Thyroid gland (tissue), 4 donors: Measurements from ENCODE around the gene JPT2. TPM values are rescaled to one million over a fixed set of nuclear protein-coding genes. Genes with fewer than 3 reads are reported as not detected.

Experiments
- DNase-seq, 2 donors: peaks; one replicate each; pipeline ENCODE4 v3.0.0-alpha.2; 2019
- H3K27ac ChIP-seq, 3 donors: fragments of 200-600 bp; sonication (generic); 1 replicate in 2 of 3; 2 replicates in 1 of 3; pipeline ENCODE4 v1.5.1; 2016 to 2019; ENCODE audit warnings: mild to moderate bottlenecking in 1 of 3, moderate library complexity in 1 of 3
- H3K27me3 ChIP-seq: fragments of 200-600 bp; sonication (generic); one replicate; pipeline ENCODE4 v1.5.1; 2019
- H3K36me3 ChIP-seq, 2 donors: fragments of 200-600 bp; sonication (generic); one replicate each; pipeline ENCODE4 v1.5.1; 2016 to 2019
- H3K4me1 ChIP-seq, 2 donors: fragments of 200-600 bp; sonication (generic); one replicate each; pipeline ENCODE4 v1.5.1; 2017 to 2019
- H3K4me3 ChIP-seq, 3 donors: fragments of 200-600 bp; sonication (generic); replicated peaks in 1 of 3; 1 replicate in 2 of 3; 2 replicates in 1 of 3; pipeline ENCODE4 v1.5.1; 2016; ENCODE audit warnings: mild to moderate bottlenecking in 1 of 3
- H3K9me3 ChIP-seq: fragments of 200-600 bp; sonication (generic); one replicate; pipeline ENCODE4 v1.5.1; 2017
- CTCF ChIP-seq, 6 experiments: fragments of 200-600 bp in 3 of 6; fragments of 450-650 bp in 3 of 6; sonication (generic) in 3 of 6; IDR thresholded peaks; one replicate each; pipeline ENCODE4 v1.5.1; 2016 to 2019; ENCODE audit warnings: antibody characterized with exemption in 6 of 6, mild to moderate bottlenecking in 2 of 6, inconsistent platforms in 1 of 6, moderate library complexity in 1 of 6
- POLR2A ChIP-seq, 2 donors: fragments of 450-650 bp; IDR thresholded peaks; one replicate each; pipeline ENCODE4 v1.6.1; 2017; ENCODE audit warnings: antibody characterized with exemption in 2 of 2, mild to moderate bottlenecking in 2 of 2, moderate library complexity in 1 of 2
- WGBS, 2 donors: methylation state at CpG; one replicate each; pipeline ENCODE4 v1.1.5; 2017; 5-methylcytosine and 5-hydroxymethylcytosine counted together
- intact Hi-C: fragments of 100-400 bp; cut with DNase I; formaldehyde crosslinking; loops from one replicate; pipeline ENCODE4 v1.15.1; 2023
- total RNA-seq, 4 donors: library from RNA; depleted of rRNA; stranded (reverse); fragments of >200 nt; gene quantifications; one replicate each; pipeline ENCODE4 v1.2.3, GENCODE V29; 2016

JPT2 gene
- total RNA-seq, 4 donors from 2014 or later = 30.8 to 50.3 (median 44.9) TPM

GRCh38 chr16:1688807-1689560, 10.9 kb downstream of the JPT2 start:
- WGBS, 2 donors = 87 to 89% methylated on average over 10 of the region's 10 CpGs
- intact Hi-C loops = no loop called here
- Histone ChIP-seq H3K27me3 (no peaks in the 10 kb centered on the region), H3K9me3 (no peaks in the 10 kb centered on the region), H3K36me3 (peaks cover 17 to 29% of the 10 kb centered on the region in 2 donors), H3K4me3 (no peak overlapping the region), H3K27ac (no peak overlapping the region), H3K4me1 (no peaks in the 10 kb centered on the region)
- TF ChIP-seq POLR2A (IDR thresholded peaks at IDR 0.05) = no peak
- no peak for TF ChIP-seq CTCF (IDR thresholded peaks at IDR 0.05)
- no peak for DNase-seq

GRCh38 chr16:1689853-1690252, 11.8 kb downstream of the JPT2 start:
- H3K9me3 ChIP-seq = no peaks in the 10 kb centered on the region
- WGBS, 2 donors = 92 to 93% methylated on average over 13 of the region's 13 CpGs
- H3K4me1 ChIP-seq = no peaks in the 10 kb centered on the region
- H3K27me3 ChIP-seq = no peaks in the 10 kb centered on the region
- TF ChIP-seq CTCF (IDR thresholded peaks at IDR 0.05) (no peak), POLR2A (IDR thresholded peaks at IDR 0.05) (no peak)
- H3K4me3 ChIP-seq = no peak overlapping the region
- DNase-seq = no peak
- intact Hi-C loops = no loop called here
- H3K36me3 ChIP-seq = peaks cover 17 to 35% of the 10 kb centered on the region in 2 donors
- no peak overlapping the region for H3K27ac ChIP-seq

- Histone ChIP-seq H3K4me1 (no peaks in the 10 kb centered on the region), H3K36me3 (peaks cover 17 to 29% of the 10 kb centered on the region in 2 donors), H3K27me3 (no peaks in the 10 kb centered on the region), H3K27ac (no peak overlapping the region), H3K9me3 (no peaks in the 10 kb centered on the region), H3K4me3 (no peak overlapping the region)
- TF ChIP-seq POLR2A (IDR thresholded peaks at IDR 0.05) (no peak), CTCF (IDR thresholded peaks at IDR 0.05) (no peak)
- intact Hi-C loops = no loop called here
- WGBS, 2 donors = 86 to 100% methylated on average over 1 of the region's 1 CpG
- no peak for DNase-seq
Observed at GRCh38 chr16:1690810-1691209, 12.7 kb downstream of the JPT2 start.

- H3K27me3 ChIP-seq = no peaks in the 10 kb centered on the region
- DNase-seq = no peak
Observed at GRCh38 chr16:1691276-1691675, 13.2 kb downstream of the JPT2 start.

More at GRCh38 chr16:1691276-1691675, 13.2 kb downstream of the JPT2 start:
- Histone ChIP-seq H3K36me3 (peaks cover 17 to 28% of the 10 kb centered on the region in 2 donors), H3K4me1 (no peaks in the 10 kb centered on the region), H3K9me3 (no peaks in the 10 kb centered on the region), H3K4me3 (no peak overlapping the region), H3K27ac (no peak overlapping the region)
- no peak for TF ChIP-seq CTCF (IDR thresholded peaks at IDR 0.05)
- no peak for TF ChIP-seq POLR2A (IDR thresholded peaks at IDR 0.05)
- intact Hi-C loops = no loop called here
